DND-41 (cell line): Measurements from ENCODE around the gene TNFRSF12A.

ENCODE experiments used
- EZH2 ChIP-seq: IDR thresholded peaks from 3 replicates; pipeline ENCODE4 v1.6.1; 2012; ENCODE audit warnings: borderline replicate concordance, low read depth, mild to moderate bottlenecking, moderate library complexity, low read length, inconsistent platforms; ENCODE audit not compliant: severe bottlenecking
- TF ChIP-seq, protein P1 (sequence below): IDR thresholded peaks from 2 replicates; pipeline ENCODE4 v1.5.1; 2012; ENCODE audit warnings: borderline replicate concordance, low read length, moderate library complexity, mild to moderate bottlenecking; ENCODE audit not compliant: poor library complexity, severe bottlenecking; ENCODE audit errors: extremely low read depth

DNA sequence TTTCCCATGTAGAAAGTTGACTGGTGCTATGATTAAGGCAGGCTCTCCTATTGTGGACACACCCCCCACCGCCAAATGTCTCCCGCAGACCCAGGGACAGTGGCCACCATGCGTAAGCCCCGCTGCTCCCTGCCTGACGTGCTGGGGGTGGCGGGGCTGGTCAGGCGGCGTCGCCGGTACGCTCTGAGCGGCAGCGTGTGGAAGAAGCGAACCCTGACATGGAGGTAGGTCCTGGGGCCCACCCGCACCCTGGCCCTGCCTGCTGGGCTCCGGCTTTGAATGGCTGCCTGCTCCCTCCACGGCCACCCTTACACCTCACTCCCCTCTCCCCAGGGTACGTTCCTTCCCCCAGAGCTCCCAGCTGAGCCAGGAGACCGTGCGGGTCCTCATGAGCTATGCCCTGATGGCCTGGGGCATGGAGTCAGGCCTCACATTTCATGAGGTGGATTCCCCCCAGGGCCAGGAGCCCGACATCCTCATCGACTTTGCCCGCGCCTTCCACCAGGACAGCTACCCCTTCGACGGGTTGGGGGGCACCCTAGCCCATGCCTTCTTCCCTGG is 29.8 kb downstream of the TNFRSF12A start:
- TF ChIP-seq, protein P1, sequence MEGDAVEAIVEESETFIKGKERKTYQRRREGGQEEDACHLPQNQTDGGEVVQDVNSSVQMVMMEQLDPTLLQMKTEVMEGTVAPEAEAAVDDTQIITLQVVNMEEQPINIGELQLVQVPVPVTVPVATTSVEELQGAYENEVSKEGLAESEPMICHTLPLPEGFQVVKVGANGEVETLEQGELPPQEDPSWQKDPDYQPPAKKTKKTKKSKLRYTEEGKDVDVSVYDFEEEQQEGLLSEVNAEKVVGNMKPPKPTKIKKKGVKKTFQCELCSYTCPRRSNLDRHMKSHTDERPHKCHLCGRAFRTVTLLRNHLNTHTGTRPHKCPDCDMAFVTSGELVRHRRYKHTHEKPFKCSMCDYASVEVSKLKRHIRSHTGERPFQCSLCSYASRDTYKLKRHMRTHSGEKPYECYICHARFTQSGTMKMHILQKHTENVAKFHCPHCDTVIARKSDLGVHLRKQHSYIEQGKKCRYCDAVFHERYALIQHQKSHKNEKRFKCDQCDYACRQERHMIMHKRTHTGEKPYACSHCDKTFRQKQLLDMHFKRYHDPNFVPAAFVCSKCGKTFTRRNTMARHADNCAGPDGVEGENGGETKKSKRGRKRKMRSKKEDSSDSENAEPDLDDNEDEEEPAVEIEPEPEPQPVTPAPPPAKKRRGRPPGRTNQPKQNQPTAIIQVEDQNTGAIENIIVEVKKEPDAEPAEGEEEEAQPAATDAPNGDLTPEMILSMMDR = no peak
- TF ChIP-seq EZH2 = no peak
